HepG2 (cell line): Measurements from ENCODE around the gene MED13. TPM values are rescaled to one million over a fixed set of nuclear protein-coding genes. Genes with fewer than 3 reads are reported as not detected.

Experiments
- ATAC-seq: fragments of 200-7000 bp; cut with Tn5 transposase; 3 replicates; pipeline ENCODE4 v1.9.1; 2020; ENCODE audit warnings: mild to moderate bottlenecking, moderate library complexity
- BruUV-seq: library from RNA; stranded (reverse); fragments of 400-500 nt; replicated peaks from 2 replicates; lab custom pipeline; 2021; lab: Mats Ljungman, UMichigan
- CTCF ChIA-PET: fragments of 300-600 bp; formaldehyde crosslinking; extraction: SDS; loops from one replicate; lab custom pipeline; 2021; ENCODE audit warnings: low total read pairs, inconsistent platforms, low intra/inter-chr PET ratio; lab: Yijun Ruan, JAX
- POLR2A ChIA-PET: fragments of 350-600 bp; sonication (Branson Sonifier 250); formaldehyde crosslinking; loops from one replicate; lab custom pipeline; 2020; ENCODE audit warnings: antibody characterized with exemption, inconsistent platforms; lab: Yijun Ruan, JAX
- DNase-seq: peaks from one replicate; pipeline ENCODE4 v3.0.0-alpha.2; 2015; ENCODE audit warnings: low spot score
- FAIRE-seq: peaks from 3 replicates; lab custom pipeline; 2011; peaks lifted over from hg19 to GRCh38; lab: Jason Lieb, UNC
- H2AFZ ChIP-seq: one replicate; pipeline ENCODE4 v1.6.1; 2011; ENCODE audit warnings: low read length, inconsistent platforms
- H3K27ac ChIP-seq: fragments of 300-600 bp; 3 replicates; pipeline ENCODE4 v1.8.0; 2011; ENCODE audit warnings: mixed run types, mild to moderate bottlenecking, mixed read lengths, low read length, inconsistent platforms; ENCODE audit not compliant: insufficient read depth; ENCODE audit errors: extremely low read length
- H3K27me3 ChIP-seq, 2 experiments: fragments of 200-600 bp in 1 of 2; 2 replicates in 1 of 2; 3 replicates in 1 of 2; pipeline versions ENCODE4 v1.6.0 to v1.8.0; 2011; ENCODE audit warnings: low read length in 2 of 2, mild to moderate bottlenecking in 2 of 2, moderate library complexity in 2 of 2, inconsistent platforms in 1 of 2; ENCODE audit not compliant: insufficient read depth in 2 of 2, control insufficient read depth in 1 of 2
- H3K36me3 ChIP-seq, 2 experiments: fragments of 200-600 bp in 1 of 2; replicated peaks in 1 of 2; 2 replicates in 1 of 2; 3 replicates in 1 of 2; pipeline versions ENCODE4 v1.5.1 to v1.8.0; 2011; ENCODE audit warnings: low read length in 2 of 2, inconsistent platforms in 1 of 2; ENCODE audit not compliant: insufficient read depth in 2 of 2, control insufficient read depth in 1 of 2
- H3K4me1 ChIP-seq: 2 replicates; pipeline ENCODE4 v1.5.1; 2012; ENCODE audit warnings: low read length, inconsistent platforms; ENCODE audit not compliant: insufficient read depth
- H3K4me2 ChIP-seq: 2 replicates; pipeline ENCODE4 v1.6.0; 2011; ENCODE audit warnings: low read depth, low read length, inconsistent platforms
- H3K4me3 ChIP-seq, 3 experiments: fragments of 200-600 bp in 1 of 3; sonication (generic), shearing (Covaris generic) in 1 of 3; replicated peaks in 1 of 3; 2 replicates each; pipeline ENCODE4 v1.5.1; 2011 to 2016; ENCODE audit warnings: low read length in 3 of 3, inconsistent platforms in 2 of 3, low read depth in 2 of 3, mild to moderate bottlenecking in 2 of 3, control low read depth in 1 of 3, mixed read lengths in 1 of 3; ENCODE audit not compliant: insufficient read depth in 1 of 3
- H3K79me2 ChIP-seq: one replicate; pipeline ENCODE4 v1.6.1; 2011; ENCODE audit warnings: low read length, inconsistent platforms; ENCODE audit not compliant: insufficient read depth
- H3K9ac ChIP-seq: 2 replicates; pipeline ENCODE4 v1.6.0; 2011; ENCODE audit warnings: mild to moderate bottlenecking, low read depth, low read length, inconsistent platforms; ENCODE audit not compliant: insufficient read depth
- H3K9me3 ChIP-seq: 2 replicates; pipeline ENCODE4 v1.5.1; 2012; ENCODE audit warnings: mild to moderate bottlenecking, low read length
- H4K20me1 ChIP-seq: 2 replicates; pipeline ENCODE4 v1.6.0; 2011; ENCODE audit warnings: inconsistent platforms, mild to moderate bottlenecking, low read length, moderate library complexity; ENCODE audit not compliant: insufficient read depth
- PAXIP1 ChIP-seq: sonication (generic); formaldehyde crosslinking; conservative IDR thresholded peaks from 2 replicates; pipeline ENCODE4 v1.4.0; 2020; ENCODE audit warnings: mild to moderate bottlenecking, missing genetic modification reagents, moderate library complexity
- SIX4 ChIP-seq: sonication (generic); formaldehyde crosslinking; IDR thresholded peaks from 2 replicates; pipeline ENCODE4 v1.4.0; 2020; ENCODE audit warnings: missing genetic modification reagents
- SMAD3 ChIP-seq: sonication (generic); formaldehyde crosslinking; IDR thresholded peaks from 2 replicates; pipeline ENCODE4 v1.4.0; 2020; ENCODE audit warnings: missing genetic modification reagents
- TOE1 ChIP-seq: sonication (generic); formaldehyde crosslinking; IDR thresholded peaks from 2 replicates; pipeline ENCODE4 v1.4.0; 2020; ENCODE audit warnings: mild to moderate bottlenecking, missing genetic modification reagents
- YEATS2 ChIP-seq: sonication (generic); formaldehyde crosslinking; IDR thresholded peaks from 2 replicates; pipeline ENCODE4 v1.4.0; 2020; ENCODE audit warnings: missing genetic modification reagents, borderline replicate concordance
- ZNF605 ChIP-seq: sonication (generic); formaldehyde crosslinking; IDR thresholded peaks from 2 replicates; pipeline ENCODE4 v1.8.0; 2022; ENCODE audit warnings: mild to moderate bottlenecking, missing genetic modification reagents
- ZNF850 ChIP-seq: sonication (generic); formaldehyde crosslinking; conservative IDR thresholded peaks from 2 replicates; pipeline ENCODE4 v1.9.0; 2021; ENCODE audit warnings: mild to moderate bottlenecking, missing genetic modification reagents
- in situ Hi-C: cut with HindIII; loops from 2 replicates; pipeline ENCODE4 v1.10.0; 2017; ENCODE audit warnings: low pct_unique_long_range_greater_than_20kb; ENCODE audit not compliant: extremely low pct_ligation_motif_present
- intact Hi-C: fragments of 100-400 bp; cut with micrococcal nuclease; formaldehyde crosslinking; loops from one replicate; pipeline ENCODE4 v1.10.0; 2022; ENCODE audit not compliant: unreplicated experiment
- polyA plus RNA-seq, 8 experiments: library from polyadenylated mRNA; depleted of rRNA in 3 of 8; stranded (reverse) in 7 of 8; unstranded in 1 of 8; fragments of >200 nt; fragmentation: Illumina TruSeq in 4 of 8; extraction: Trizol in 4 of 8; gene quantifications; 2 replicates each; pipeline versions ENCODE4 v1.2.1 to v1.2.3, GENCODE V29; 2011 to 2016; ENCODE audit warnings: low read depth in 4 of 8, missing spikeins in 1 of 8, mixed read lengths in 1 of 8; ENCODE audit not compliant: insufficient read depth in 1 of 8
- total RNA-seq, 5 experiments: library from RNA; depleted of rRNA; stranded (reverse); fragments of >200 nt; fragmentation: Illumina TruSeq; extraction: Trizol; gene quantifications; 2 replicates each; pipeline ENCODE4 v1.2.3, GENCODE V29; 2016; ENCODE audit warnings: low read depth in 1 of 5

The MED13 gene
- total and polyA plus RNA-seq, 2 of the 13 experiments (the other 11 are each of a cell fraction or from before 2014, with no cell fraction given), result 27.4 to 69.1 TPM

DNA sequence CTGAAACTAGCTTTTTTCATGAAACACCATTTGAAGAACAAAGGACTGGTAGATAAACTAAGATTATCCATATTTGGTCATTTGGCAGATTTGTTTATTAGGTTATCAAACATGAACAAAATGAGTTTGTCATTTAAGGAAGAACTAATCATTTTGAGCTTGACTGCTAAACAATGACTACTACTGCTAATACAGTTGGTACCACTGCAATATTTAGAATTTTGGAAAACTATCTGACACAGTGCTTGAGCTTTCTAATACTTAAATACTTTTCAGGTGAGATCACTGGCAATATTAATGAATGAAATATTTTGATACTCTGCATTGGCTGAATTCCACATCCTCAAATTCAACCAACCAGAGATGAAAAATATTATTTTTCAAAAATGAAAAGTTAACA is 47.2 kb downstream of the MED13 start:
- no peak for DNase-seq
- no peak for TF ChIP-seq SIX4 (CRISPR knock-in tag)
- TF ChIP-seq PAXIP1, result no peak
- no peak for TF ChIP-seq YEATS2 (CRISPR knock-in tag)
- TF ChIP-seq SMAD3 (CRISPR knock-in tag), result no peak
- no peak for TF ChIP-seq ZNF605 (CRISPR knock-in tag)
- no peak for TF ChIP-seq TOE1 (CRISPR knock-in tag)
- no peak for TF ChIP-seq ZNF850 (CRISPR knock-in tag)
- Histone ChIP-seq H3K4me2 (no peak overlapping the region), H3K4me1 (no peaks in the 10 kb centered on the region), H3K27me3 (no peaks in the 10 kb centered on the region), H3K79me2 (peaks cover 10% of the 10 kb centered on the region), H3K4me3 (no peak overlapping the region), H4K20me1 (0 out of 2 replicates have a peak, but pooled peaks cover 3% of the 10 kb centered on the region), H3K9ac (no peak overlapping the region), H3K9me3 (no peaks in the 10 kb centered on the region), H3K36me3 (peaks cover 9 to 54% of the 10 kb centered on the region in 2 experiments), H2AFZ (no peak overlapping the region), H3K27ac (no peak overlapping the region)
- in situ Hi-C loops, result no loop called here
- no TSS peak for BruUV-seq
- POLR2A ChIA-PET, result no interaction called here
- intact Hi-C loops, result no loop called here
- ATAC-seq, result no peak
- CTCF ChIA-PET, result no interaction called here
- FAIRE-seq, result no peak
